NCI-H2029 (cell line): ENCODE data around the gene UQCC2.

ENCODE experiments used
- DNase-seq: peaks from one replicate; lab custom pipeline; 2025; lab: John Stamatoyannopoulos, UW

The UQCC2 gene

GRCh38 chr6:33654831-33655554 lies 56.5 kb downstream of the UQCC2 start:
- no peak for DNase-seq

- DNase-seq, result no peak
Measured at GRCh38 chr6:33652002-33652401, 59.5 kb downstream of the UQCC2 start.

DNA sequence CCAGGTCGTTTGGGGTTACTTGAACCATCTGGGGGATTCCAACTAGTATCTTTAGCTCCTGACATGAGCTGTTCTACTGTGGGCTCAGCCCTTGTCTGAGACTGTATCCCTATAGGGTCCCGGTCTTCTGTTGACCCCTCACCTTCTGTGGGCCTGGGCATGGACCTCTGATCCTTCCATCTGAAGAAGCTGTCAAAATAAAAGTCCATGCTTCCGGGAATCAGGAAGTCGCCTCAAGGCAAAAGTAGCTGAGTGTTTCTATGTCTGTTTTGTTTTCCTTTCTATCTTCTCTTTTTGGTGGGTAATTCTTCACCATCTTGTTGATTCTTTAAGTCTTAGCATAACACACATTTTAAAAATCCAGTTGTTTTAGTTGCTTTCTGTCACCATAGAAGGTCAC lies 60.1 kb downstream of the UQCC2 start:
- DNase-seq, result no peak
